ENCODE results near the gene MUC4.

The MUC4 gene

DNA sequence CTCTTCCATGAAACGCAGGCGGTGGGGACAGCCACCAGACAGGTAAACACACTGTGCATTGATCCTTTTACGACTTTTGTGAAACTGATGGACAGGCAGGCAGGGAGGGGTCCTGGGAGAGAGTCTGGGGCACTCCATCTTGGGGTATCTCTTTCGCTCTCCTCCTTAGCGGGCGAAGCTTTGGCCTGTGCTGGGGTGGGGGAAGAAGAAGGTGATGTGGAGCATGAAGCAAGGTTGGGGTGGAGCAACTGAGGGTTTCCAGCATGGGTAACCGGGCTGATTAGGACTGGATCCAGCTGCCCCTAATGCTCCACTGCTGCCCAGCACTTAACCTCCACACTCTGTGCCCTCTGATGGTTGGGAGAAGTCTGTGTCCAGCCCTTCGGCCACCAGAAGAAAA is 65.4 kb downstream of the MUC4 start:
- Histone ChIP-seq H4K20me1 (ENCODE audit: control insufficient read depth, insufficient read depth, low read depth, low read length) (no peaks in the 10 kb centered on the region), H3K4me2 (ENCODE audit: low read length) (no peak overlapping the region), H3K4me1 (ENCODE audit: control insufficient read depth, low read length) (peaks cover 3% of the 10 kb centered on the region; the same call in 1 of the 2 replicates), H3K27ac (ENCODE audit: low read depth, low read length) (no peak overlapping the region), H3K9me3 (ENCODE audit: control insufficient read depth, insufficient read depth, low read length) (no peaks in the 10 kb centered on the region), H3K9me2 (replicated peaks; ENCODE audit: control insufficient read depth, low read length) (no peaks in the 10 kb centered on the region), H3F3A (ENCODE audit: control insufficient read depth, insufficient read depth) (no peaks in the 10 kb centered on the region), H3K36me3 (ENCODE audit: control insufficient read depth, low read length) (no peaks in the 10 kb centered on the region), H3K79me2 (ENCODE audit: control insufficient read depth, low read length) (no peaks in the 10 kb centered on the region), H3K4me3 (ENCODE audit: low read length) (no peak overlapping the region), H3K27me3 (ENCODE audit: control insufficient read depth, low read length) (no peaks in the 10 kb centered on the region)
- TF ChIP-seq, protein P1, sequence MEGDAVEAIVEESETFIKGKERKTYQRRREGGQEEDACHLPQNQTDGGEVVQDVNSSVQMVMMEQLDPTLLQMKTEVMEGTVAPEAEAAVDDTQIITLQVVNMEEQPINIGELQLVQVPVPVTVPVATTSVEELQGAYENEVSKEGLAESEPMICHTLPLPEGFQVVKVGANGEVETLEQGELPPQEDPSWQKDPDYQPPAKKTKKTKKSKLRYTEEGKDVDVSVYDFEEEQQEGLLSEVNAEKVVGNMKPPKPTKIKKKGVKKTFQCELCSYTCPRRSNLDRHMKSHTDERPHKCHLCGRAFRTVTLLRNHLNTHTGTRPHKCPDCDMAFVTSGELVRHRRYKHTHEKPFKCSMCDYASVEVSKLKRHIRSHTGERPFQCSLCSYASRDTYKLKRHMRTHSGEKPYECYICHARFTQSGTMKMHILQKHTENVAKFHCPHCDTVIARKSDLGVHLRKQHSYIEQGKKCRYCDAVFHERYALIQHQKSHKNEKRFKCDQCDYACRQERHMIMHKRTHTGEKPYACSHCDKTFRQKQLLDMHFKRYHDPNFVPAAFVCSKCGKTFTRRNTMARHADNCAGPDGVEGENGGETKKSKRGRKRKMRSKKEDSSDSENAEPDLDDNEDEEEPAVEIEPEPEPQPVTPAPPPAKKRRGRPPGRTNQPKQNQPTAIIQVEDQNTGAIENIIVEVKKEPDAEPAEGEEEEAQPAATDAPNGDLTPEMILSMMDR (IDR thresholded peaks at IDR 0.05; ENCODE audit: low read depth, low read length, poor library complexity, severe bottlenecking), result no peak
- no peak for TF ChIP-seq EZH2phosphoT487 (IDR thresholded peaks at IDR 0.05; ENCODE audit: borderline replicate concordance, low read length)

DNA sequence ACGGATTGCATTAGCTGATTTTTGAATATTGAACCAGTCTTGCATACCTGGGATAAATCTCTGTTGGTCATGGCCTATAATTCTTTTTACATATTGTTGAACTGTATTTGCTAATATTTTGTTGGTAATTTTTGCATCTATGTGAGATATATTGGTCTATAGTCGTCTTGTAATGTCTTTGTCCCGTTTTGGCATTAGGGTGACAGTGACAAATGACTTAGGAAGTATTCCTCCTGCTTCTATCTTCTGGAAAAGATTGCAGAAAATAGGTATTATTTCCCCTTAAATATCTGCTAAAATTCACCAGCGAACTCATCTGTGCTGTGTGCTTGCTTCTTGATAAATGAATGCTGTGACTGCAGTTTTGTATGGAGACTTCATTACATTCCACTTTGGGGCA is 67.3 kb downstream of the MUC4 start:
- Histone ChIP-seq H3K79me2 (ENCODE audit: control insufficient read depth, low read length) (no peaks in the 10 kb centered on the region), H4K20me1 (ENCODE audit: control insufficient read depth, insufficient read depth, low read depth, low read length) (no peaks in the 10 kb centered on the region), H3K27ac (ENCODE audit: low read depth, low read length) (no peak overlapping the region), H3K4me3 (ENCODE audit: low read length) (no peak overlapping the region), H3K4me2 (ENCODE audit: low read length) (no peak overlapping the region), H3K9me3 (ENCODE audit: control insufficient read depth, insufficient read depth, low read length) (no peaks in the 10 kb centered on the region), H3K9me2 (replicated peaks; ENCODE audit: control insufficient read depth, low read length) (no peaks in the 10 kb centered on the region), H3K36me3 (ENCODE audit: control insufficient read depth, low read length) (no peaks in the 10 kb centered on the region), H3K4me1 (ENCODE audit: control insufficient read depth, low read length) (peaks cover 3% of the 10 kb centered on the region; the same call in 1 of the 2 replicates), H3K27me3 (ENCODE audit: control insufficient read depth, low read length) (no peaks in the 10 kb centered on the region), H3F3A (ENCODE audit: control insufficient read depth, insufficient read depth) (no peaks in the 10 kb centered on the region)
- TF ChIP-seq, protein P1 (IDR thresholded peaks at IDR 0.05; ENCODE audit: low read depth, low read length, poor library complexity, severe bottlenecking), result no peak
- TF ChIP-seq EZH2phosphoT487 (IDR thresholded peaks at IDR 0.05; ENCODE audit: borderline replicate concordance, low read length), result no peak

DNA sequence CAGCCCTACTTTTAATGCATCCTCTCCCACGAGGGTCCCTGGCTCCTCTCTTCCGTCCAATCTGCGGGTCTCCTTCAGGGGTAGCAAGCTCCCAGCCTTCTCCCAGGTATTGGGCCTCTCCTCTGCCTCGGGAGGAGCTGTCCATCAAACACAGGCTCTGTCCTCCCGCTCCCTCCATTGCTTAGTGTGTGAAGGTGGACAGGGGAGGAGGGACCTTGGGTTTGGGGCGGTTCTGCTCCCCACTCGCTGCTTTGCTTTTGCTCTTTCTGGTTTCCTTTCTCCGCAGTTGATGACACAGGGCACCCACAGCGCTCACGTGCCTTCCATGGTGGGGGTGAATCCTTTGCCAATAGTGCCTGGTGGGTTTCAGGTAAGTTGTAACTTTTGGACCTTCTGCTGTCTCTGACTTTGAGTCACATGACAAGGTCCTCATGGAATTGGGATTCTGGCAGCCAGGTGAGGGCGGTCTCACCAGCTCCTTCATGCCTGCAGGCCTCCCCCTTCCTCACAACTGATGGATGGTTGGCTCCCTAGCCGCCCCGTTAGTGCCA is 72.1 kb downstream of the MUC4 start:
- Histone ChIP-seq H3K36me3 (ENCODE audit: control insufficient read depth, low read length) (no peaks in the 10 kb centered on the region), H3K9me2 (replicated peaks; ENCODE audit: control insufficient read depth, low read length) (no peaks in the 10 kb centered on the region), H3F3A (ENCODE audit: control insufficient read depth, insufficient read depth) (no peaks in the 10 kb centered on the region), H3K4me3 (ENCODE audit: low read length) (no peak overlapping the region), H3K9me3 (ENCODE audit: control insufficient read depth, insufficient read depth, low read length) (no peaks in the 10 kb centered on the region), H3K4me1 (ENCODE audit: control insufficient read depth, low read length) (no peaks in the 10 kb centered on the region), H4K20me1 (ENCODE audit: control insufficient read depth, insufficient read depth, low read depth, low read length) (no peaks in the 10 kb centered on the region), H3K27me3 (ENCODE audit: control insufficient read depth, low read length) (no peaks in the 10 kb centered on the region), H3K27ac (ENCODE audit: low read depth, low read length) (no peak overlapping the region), H3K79me2 (ENCODE audit: control insufficient read depth, low read length) (no peaks in the 10 kb centered on the region), H3K4me2 (ENCODE audit: low read length) (no peak overlapping the region)
- TF ChIP-seq, protein P1 (IDR thresholded peaks at IDR 0.05; ENCODE audit: low read depth, low read length, poor library complexity, severe bottlenecking), result no peak
- no peak for TF ChIP-seq EZH2phosphoT487 (IDR thresholded peaks at IDR 0.05; ENCODE audit: borderline replicate concordance, low read length)
